CD4-positive, alpha-beta T cell (primary cell): ENCODE results near the gene TBC1D22A. TPM values are rescaled to one million over a fixed set of nuclear protein-coding genes. Genes with fewer than 3 reads are reported as not detected.

ENCODE experiments used
- ATAC-seq: fragments of 200-7000 bp; cut with Tn5 transposase; one replicate; pipeline ENCODE4 v1.10.0; 2022; ENCODE audit warnings: mild to moderate bottlenecking; ENCODE audit not compliant: poor library complexity
- CTCF ChIA-PET: fragments of 350-600 bp; sonication (Branson Sonifier 250); formaldehyde crosslinking; loops from one replicate; lab custom pipeline; 2021; ENCODE audit warnings: antibody characterized with exemption, inconsistent platforms; lab: Charles Lee
- POLR2A ChIA-PET: fragments of 350-600 bp; sonication (Branson Sonifier 250); formaldehyde crosslinking; loops from one replicate; lab custom pipeline; 2021; ENCODE audit warnings: antibody characterized with exemption, inconsistent platforms; lab: Charles Lee
- DNase-seq, 14 experiments: peaks; one replicate each; pipeline ENCODE4 v3.0.0-alpha.2; 2013 to 2020; ENCODE audit warnings: mixed read lengths in 2 of 14
- H3K27ac ChIP-seq, 2 donors: one replicate each; pipeline versions ENCODE4 v1.5.1 to v1.7.0; 2013; ENCODE audit warnings: low read length in 2 of 2, low read depth in 1 of 2, mild to moderate bottlenecking in 1 of 2
- H3K27me3 ChIP-seq, 2 experiments: 1 replicate in 1 of 2; 2 replicates in 1 of 2; pipeline versions ENCODE4 v1.6.1 to v1.7.0; 2013; ENCODE audit warnings: low read length in 2 of 2, control low read depth in 1 of 2, mild to moderate bottlenecking in 1 of 2, moderate library complexity in 1 of 2; ENCODE audit not compliant: insufficient read depth in 2 of 2, control insufficient read depth in 1 of 2
- H3K36me3 ChIP-seq: one replicate; pipeline ENCODE4 v1.6.1; 2013; ENCODE audit warnings: low read length, control low read depth; ENCODE audit not compliant: insufficient read depth
- H3K4me1 ChIP-seq: one replicate; pipeline ENCODE4 v1.6.1; 2013; ENCODE audit warnings: low read length, control low read depth; ENCODE audit not compliant: insufficient read depth
- H3K4me3 ChIP-seq: one replicate; pipeline ENCODE4 v1.5.1; 2013; ENCODE audit warnings: mild to moderate bottlenecking, low read length, moderate library complexity
- H3K9me3 ChIP-seq, 2 experiments: 1 replicate in 1 of 2; 2 replicates in 1 of 2; pipeline versions ENCODE4 v1.6.1 to v1.7.0; 2013; ENCODE audit warnings: low read length in 2 of 2, mild to moderate bottlenecking in 2 of 2, control low read depth in 1 of 2, moderate library complexity in 1 of 2; ENCODE audit not compliant: control insufficient read depth in 1 of 2, insufficient read depth in 1 of 2
- H3K27ac Mint-ChIP-seq: one replicate; pipeline ENCODE4 v1.8.0; 2020; ENCODE audit warnings: mixed read lengths
- H3K27me3 Mint-ChIP-seq: one replicate; pipeline ENCODE4 v1.8.0; 2021; ENCODE audit warnings: mixed read lengths
- H3K36me3 Mint-ChIP-seq: one replicate; pipeline ENCODE4 v1.8.0; 2021; ENCODE audit warnings: low read depth, mixed read lengths
- H3K4me1 Mint-ChIP-seq: one replicate; pipeline ENCODE4 v1.8.0; 2021; ENCODE audit warnings: low read depth, mixed read lengths
- H3K4me3 Mint-ChIP-seq: one replicate; pipeline ENCODE4 v1.8.0; 2020; ENCODE audit warnings: mild to moderate bottlenecking, mixed read lengths
- H3K9me3 Mint-ChIP-seq: one replicate; pipeline ENCODE4 v1.8.0; 2020; ENCODE audit warnings: mixed read lengths
- CTCF ChIP-seq: fragments of 200-600 bp; IDR thresholded peaks from one replicate; pipeline ENCODE4 v1.8.0; 2022; ENCODE audit warnings: antibody characterized with exemption, mild to moderate bottlenecking
- intact Hi-C, 2 experiments: fragments of 100-400 bp; cut with DNase I in 1 of 2; cut with micrococcal nuclease in 1 of 2; formaldehyde crosslinking; loops; one replicate each; pipeline versions ENCODE4 v1.15.1 to v1.9.0; 2023 to 2025; cut with DNase I, micrococcal nuclease
- total RNA-seq, 174 experiments: library from RNA in 2 of 174; stranded (reverse) in 2 of 174; gene quantifications; one replicate each; pipeline ENCODE4 v1.2.3 and lab custom pipeline; 2021 to 2026

Gene TBC1D22A
- total RNA-seq, 2 experiments from 2014 or later, result 27.1 to 31.7 TPM

GRCh38 chr22:46902436-46902835, 140.0 kb downstream of the TBC1D22A start:
- intact Hi-C loops, result no loop called here
- Histone ChIP-seq H3K27ac (no peak overlapping the region), H3K4me1 (no peaks in the 10 kb centered on the region), H3K27me3 (no peaks in the 10 kb centered on the region), H3K9me3 (no peaks in the 10 kb centered on the region), H3K4me3 (no peak overlapping the region), H3K36me3 (peaks cover 25% of the 10 kb centered on the region)
- ChIA-PET POLR2A (no interaction called here), CTCF (no interaction called here)
- no peak for TF ChIP-seq CTCF
- no peaks in the 10 kb centered on the region for H3K27me3 Mint-ChIP-seq
- DNase-seq (no peak), ATAC-seq (no peak)
- no peaks in the 10 kb centered on the region for H3K9me3 Mint-ChIP-seq
- H3K36me3 Mint-ChIP-seq, result peaks cover 23% of the 10 kb centered on the region
- H3K4me1 Mint-ChIP-seq, result peaks cover 6% of the 10 kb centered on the region
- H3K4me3 Mint-ChIP-seq, result no peak overlapping the region
- H3K27ac Mint-ChIP-seq, result no peak overlapping the region

GRCh38 chr22:46902998-46903916, 140.8 kb downstream of the TBC1D22A start:
- Mint-ChIP-seq H3K4me3 (no peak overlapping the region), H3K36me3 (peaks cover 27% of the 10 kb centered on the region), H3K27ac (no peak overlapping the region), H3K27me3 (no peaks in the 10 kb centered on the region), H3K9me3 (no peaks in the 10 kb centered on the region), H3K4me1 (peaks cover 6% of the 10 kb centered on the region)
- H3K27ac ChIP-seq, result no peak overlapping the region
- DNase-seq (no peak), ATAC-seq (no peak)
- no peaks in the 10 kb centered on the region for H3K27me3 ChIP-seq
- intact Hi-C loops, result no loop called here
- ChIA-PET POLR2A (no interaction called here), CTCF (no interaction called here)
- H3K9me3 ChIP-seq, result no peaks in the 10 kb centered on the region
- no peak overlapping the region for H3K4me3 ChIP-seq
- H3K36me3 ChIP-seq, result peaks cover 26% of the 10 kb centered on the region
- no peaks in the 10 kb centered on the region for H3K4me1 ChIP-seq
- no peak for TF ChIP-seq CTCF

- no peak for DNase-seq
- H3K27ac Mint-ChIP-seq, result no peak overlapping the region
- no peak overlapping the region for H3K4me3 Mint-ChIP-seq
- no peaks in the 10 kb centered on the region for H3K4me1 ChIP-seq
- H3K36me3 ChIP-seq, result peaks cover 31% of the 10 kb centered on the region
- no peaks in the 10 kb centered on the region for H3K27me3 ChIP-seq
- H3K27me3 Mint-ChIP-seq, result no peaks in the 10 kb centered on the region
- ChIA-PET POLR2A (no interaction called here), CTCF (no interaction called here)
- H3K27ac ChIP-seq, result no peak overlapping the region
- peaks cover 3% of the 10 kb centered on the region for H3K4me1 Mint-ChIP-seq
- no peak overlapping the region for H3K4me3 ChIP-seq
- H3K9me3 ChIP-seq, result no peaks in the 10 kb centered on the region
- intact Hi-C loops, result no loop called here
- no peak for TF ChIP-seq CTCF
- H3K9me3 Mint-ChIP-seq, result no peaks in the 10 kb centered on the region
- peaks cover 29% of the 10 kb centered on the region for H3K36me3 Mint-ChIP-seq
- no peak for ATAC-seq
Observed at GRCh38 chr22:46905415-46905814, 143.0 kb downstream of the TBC1D22A start.
